Naive thymus-derived CD8-positive, alpha-beta T cell (primary cell): Measurements from ENCODE around the gene SIK3. TPM values are rescaled to one million over a fixed set of nuclear protein-coding genes. Genes with fewer than 3 reads are reported as not detected.

Source experiments
- ATAC-seq, 2 donors: fragments of 150-1000 bp; cut with Tn5 transposase in 1 of 2; sonication (Bioruptor Pico), chemical (Tn5 transposase) in 1 of 2; 1 replicate in 1 of 2; 2 replicates in 1 of 2; pipeline ENCODE4 v1.10.0; 2021; ENCODE audit warnings: mild to moderate bottlenecking in 2 of 2, moderate library complexity in 2 of 2
- POLR2A ChIA-PET: fragments of 350-600 bp; sonication (Branson Sonifier 250); formaldehyde crosslinking; loops from one replicate; lab custom pipeline; 2021; ENCODE audit warnings: antibody characterized with exemption; lab: Charles Lee
- DNase-seq, 10 donors: peaks; one replicate each; pipeline versions ENCODE4 v3.0.0 to v3.0.0-alpha.2; 2020 to 2022
- H3K27ac Mint-ChIP-seq, 10 donors: one replicate each; pipeline ENCODE4 v1.8.0; 2020 to 2022; ENCODE audit warnings: mild to moderate bottlenecking in 10 of 10, mixed read lengths in 10 of 10, moderate library complexity in 4 of 10, inconsistent platforms in 1 of 10
- H3K27me3 Mint-ChIP-seq, 5 donors: one replicate each; pipeline ENCODE4 v1.8.0; 2021 to 2022; ENCODE audit warnings: mixed read lengths in 5 of 5
- H3K36me3 Mint-ChIP-seq, 3 donors: one replicate each; pipeline ENCODE4 v1.8.0; 2020 to 2022; ENCODE audit warnings: mixed read lengths in 3 of 3, mild to moderate bottlenecking in 2 of 3, inconsistent platforms in 1 of 3
- H3K4me1 Mint-ChIP-seq, 4 donors: one replicate each; pipeline ENCODE4 v1.8.0; 2021 to 2022; ENCODE audit warnings: mixed read lengths in 4 of 4
- H3K4me3 Mint-ChIP-seq, 10 donors: one replicate each; pipeline ENCODE4 v1.8.0; 2020 to 2022; ENCODE audit warnings: mild to moderate bottlenecking in 10 of 10, mixed read lengths in 10 of 10, moderate library complexity in 6 of 10, inconsistent platforms in 1 of 10
- H3K9me3 Mint-ChIP-seq, 9 donors: one replicate each; pipeline ENCODE4 v1.8.0; 2020 to 2022; ENCODE audit warnings: mixed read lengths in 9 of 9, mild to moderate bottlenecking in 3 of 9, inconsistent platforms in 1 of 9, moderate library complexity in 1 of 9
- polyA plus RNA-seq, 3 donors: library from polyadenylated mRNA; unstranded; fragments of 300-500 nt; fragmentation: Illumina TruSeq; gene quantifications; one replicate each; pipeline ENCODE4 v1.2.3, GENCODE V29; 2021
- total RNA-seq, 8 experiments: library from RNA in 2 of 8; stranded (reverse) in 2 of 8; gene quantifications; one replicate each; pipeline ENCODE4 v1.2.3 and lab custom pipeline; 2021 to 2026

Gene SIK3
- total and polyA plus RNA-seq, 5 experiments from 2014 or later, result 14.1 to 69.2 (median 16.2) TPM

GRCh38 chr11:116969694-116970093 is 128.5 kb downstream of the SIK3 start:
- POLR2A ChIA-PET, result interaction anchor here (0.6 kb wide), 1 partner anchor 125 kb away, joined by 3 read pairs; no protein-coding TSS in a partner anchor
- Mint-ChIP-seq H3K9me3 (no peaks in the 10 kb centered on the region), H3K4me1 (peaks cover 13 to 48% (median 38%) of the 10 kb centered on the region in 4 donors), H3K36me3 (peaks cover 0 to 5% (median 3%) of the 10 kb centered on the region in 3 donors), H3K4me3 (no peak overlapping the region), H3K27me3 (no peaks in the 10 kb centered on the region), H3K27ac (peak overlapping the region in 4 of 10 donors; percentile 6 to 50 (median 39))
- DNase-seq (no peak), ATAC-seq (no peak)

DNA sequence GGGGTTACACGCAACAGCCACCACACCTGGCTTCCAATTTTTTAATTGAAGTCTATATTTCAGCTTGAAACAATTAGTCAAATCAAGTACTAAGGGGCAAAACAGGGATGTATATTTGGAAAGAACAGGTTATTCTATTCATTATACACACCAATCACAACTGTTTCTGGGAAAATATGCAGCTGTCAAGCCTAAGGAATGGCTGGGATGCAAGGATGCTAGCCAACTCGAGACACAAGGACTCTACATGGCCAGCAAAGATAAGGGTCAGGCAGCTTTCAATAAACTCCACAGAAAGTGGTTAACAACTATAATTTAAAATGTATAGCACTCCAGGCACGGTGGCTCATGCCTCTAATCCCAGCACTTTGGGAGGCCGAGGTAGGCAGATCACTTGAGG is 134.0 kb downstream of the SIK3 start:
- POLR2A ChIA-PET, result no interaction called here
- Mint-ChIP-seq H3K36me3 (peaks cover 0 to 4% (median 4%) of the 10 kb centered on the region in 3 donors), H3K27me3 (no peaks in the 10 kb centered on the region), H3K4me3 (no peak overlapping the region), H3K4me1 (peaks cover 15 to 43% (median 28%) of the 10 kb centered on the region in 4 donors), H3K9me3 (no peaks in the 10 kb centered on the region), H3K27ac (no peak overlapping the region)
- DNase-seq, result no peak
- no peak for ATAC-seq

DNA sequence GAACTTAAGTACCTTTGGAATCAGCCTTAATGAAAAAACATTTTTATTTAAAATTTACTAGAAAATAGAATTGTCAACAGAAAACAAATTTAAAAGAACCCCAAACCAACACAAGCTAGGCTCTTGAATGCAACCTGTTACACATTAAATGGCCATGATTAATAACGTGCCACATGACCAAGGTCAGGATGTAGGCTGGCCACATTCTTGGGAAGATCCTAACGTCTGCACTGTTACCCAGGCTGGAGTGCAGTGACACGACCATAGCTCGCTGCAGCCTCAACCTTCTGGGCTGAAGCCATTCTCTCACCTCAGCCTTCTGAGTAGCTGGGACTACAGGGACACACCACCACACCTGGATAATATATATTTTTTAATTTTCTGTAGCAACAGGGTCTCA is 134.4 kb downstream of the SIK3 start:
- H3K27ac Mint-ChIP-seq, result no peak overlapping the region
- DNase-seq (no peak), ATAC-seq (no peak)
- H3K4me3 Mint-ChIP-seq, result no peak overlapping the region
- peaks cover 15 to 42% (median 29%) of the 10 kb centered on the region in 4 donors for H3K4me1 Mint-ChIP-seq
- peaks cover 0 to 9% (median 4%) of the 10 kb centered on the region in 3 donors for H3K36me3 Mint-ChIP-seq
- POLR2A ChIA-PET, result no interaction called here
- no peaks in the 10 kb centered on the region for H3K27me3 Mint-ChIP-seq
- no peaks in the 10 kb centered on the region for H3K9me3 Mint-ChIP-seq

- Mint-ChIP-seq H3K36me3 (peaks cover 0 to 14% (median 2%) of the 10 kb centered on the region in 3 donors), H3K4me1 (peaks cover 23 to 53% (median 32%) of the 10 kb centered on the region in 4 donors), H3K9me3 (no peaks in the 10 kb centered on the region), H3K4me3 (no peak overlapping the region), H3K27me3 (no peaks in the 10 kb centered on the region), H3K27ac (peak overlapping the region in 2 of 10 donors; percentile 2 to 43)
- ATAC-seq (no peak), DNase-seq (no peak)
- POLR2A ChIA-PET, result no interaction called here
These were observed 136.1 kb downstream of the SIK3 start for GRCh38 chr11:116962108-116962507.

- H3K36me3 Mint-ChIP-seq, result peaks cover 0 to 24% (median 7%) of the 10 kb centered on the region in 3 donors
- peak overlapping the region in 2 of 10 donors; percentile 3 to 38 for H3K27ac Mint-ChIP-seq
- ATAC-seq, result no peak
- POLR2A ChIA-PET, result no interaction called here
- peaks cover 23 to 62% (median 39%) of the 10 kb centered on the region in 4 donors for H3K4me1 Mint-ChIP-seq
- H3K4me3 Mint-ChIP-seq, result no peak overlapping the region
- no peaks in the 10 kb centered on the region for H3K9me3 Mint-ChIP-seq
- H3K27me3 Mint-ChIP-seq, result no peaks in the 10 kb centered on the region
- no peak for DNase-seq
These were observed 137.3 kb downstream of the SIK3 start for GRCh38 chr11:116960930-116961329.

DNA sequence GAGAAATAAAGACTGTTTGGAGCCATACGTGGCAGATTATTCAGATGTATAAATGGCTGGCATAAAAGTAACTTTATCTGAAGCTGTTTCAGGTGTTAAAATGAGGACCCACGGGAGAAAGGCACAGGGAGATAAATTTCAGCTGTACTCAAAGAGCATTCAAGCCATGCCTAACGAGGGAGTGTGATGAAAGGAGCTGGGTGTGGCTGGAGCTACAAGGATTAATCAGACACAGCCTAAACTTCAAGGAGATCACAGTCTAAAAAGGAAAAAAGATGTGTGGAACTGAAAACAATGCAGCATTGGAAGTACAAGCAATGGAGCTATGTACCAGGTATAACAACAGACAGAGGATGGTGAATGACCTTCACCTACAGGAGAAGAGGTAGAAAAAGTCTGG is 140.0 kb downstream of the SIK3 start:
- Mint-ChIP-seq H3K9me3 (no peaks in the 10 kb centered on the region), H3K27me3 (no peaks in the 10 kb centered on the region), H3K4me1 (peaks cover 18 to 77% (median 38%) of the 10 kb centered on the region in 4 donors), H3K36me3 (peaks cover 0 to 38% (median 12%) of the 10 kb centered on the region in 3 donors), H3K27ac (peak overlapping the region in 5 of 10 donors; percentile 2 to 70 (median 47)), H3K4me3 (no peak overlapping the region)
- no peak for ATAC-seq
- no peak for DNase-seq
- POLR2A ChIA-PET, result interaction anchor here (1.3 to 1.6 kb wide), 2 partner anchors 20 to 29 kb away, joined by 3 to 5 read pairs; no protein-coding TSS in a partner anchor

- ATAC-seq (no peak), DNase-seq (no peak)
- Mint-ChIP-seq H3K27ac (peak overlapping the region in 7 of 10 donors; percentile 41 to 81 (median 59)), H3K4me1 (peaks cover 11 to 61% (median 32%) of the 10 kb centered on the region in 4 donors), H3K27me3 (no peaks in the 10 kb centered on the region), H3K4me3 (no peak overlapping the region), H3K9me3 (no peaks in the 10 kb centered on the region), H3K36me3 (peaks cover 2 to 46% (median 13%) of the 10 kb centered on the region in 3 donors)
- POLR2A ChIA-PET, result no interaction called here
These were observed 142.3 kb downstream of the SIK3 start for GRCh38 chr11:116955949-116956348.

DNA sequence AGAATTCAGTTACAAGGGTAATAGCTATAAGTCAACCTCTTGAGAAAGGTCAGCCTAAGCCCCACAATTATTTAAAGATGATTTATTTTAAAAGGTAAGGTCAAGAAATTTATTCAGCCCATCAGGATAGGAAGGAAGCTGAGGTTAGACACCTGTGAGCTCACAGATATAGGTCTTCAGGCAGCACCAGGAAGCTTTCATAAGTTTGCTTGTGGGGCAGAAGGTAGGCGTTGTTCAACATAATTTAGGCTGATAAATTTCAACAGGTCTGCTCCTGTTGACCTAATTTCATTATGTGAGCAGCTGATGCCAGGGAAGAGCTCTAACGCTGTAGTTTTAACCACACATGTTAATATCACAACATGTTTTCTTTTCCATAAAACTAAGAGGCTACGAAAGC is 142.7 kb downstream of the SIK3 start:
- Mint-ChIP-seq H3K36me3 (peaks cover 4 to 50% (median 17%) of the 10 kb centered on the region in 3 donors), H3K4me1 (peaks cover 9 to 57% (median 28%) of the 10 kb centered on the region in 4 donors), H3K27me3 (no peaks in the 10 kb centered on the region), H3K4me3 (no peak overlapping the region), H3K27ac (peak overlapping the region in 6 of 10 donors; percentile 53 to 81 (median 61)), H3K9me3 (no peaks in the 10 kb centered on the region)
- DNase-seq (peak in 1 of 10 donors; percentile 4), ATAC-seq (no peak)
- POLR2A ChIA-PET, result no interaction called here

GRCh38 chr11:116953530-116954285 is 144.5 kb downstream of the SIK3 start:
- DNase-seq (peak in 2 of 10 donors; percentile 9 to 18), ATAC-seq (peak in 1 of 2 donors; percentile 57)
- Mint-ChIP-seq H3K4me3 (peak overlapping the region in 1 of 10 donors; percentile 30), H3K9me3 (no peaks in the 10 kb centered on the region), H3K36me3 (peaks cover 4 to 59% (median 31%) of the 10 kb centered on the region in 3 donors), H3K27ac (peak overlapping the region in 5 of 10 donors; percentile 13 to 85 (median 29)), H3K27me3 (no peaks in the 10 kb centered on the region), H3K4me1 (peaks cover 7 to 56% (median 21%) of the 10 kb centered on the region in 4 donors)
- POLR2A ChIA-PET, result interaction anchor here (0.6 kb wide), 1 partner anchor 49 kb away, joined by 3 read pairs; no protein-coding TSS in a partner anchor

DNA sequence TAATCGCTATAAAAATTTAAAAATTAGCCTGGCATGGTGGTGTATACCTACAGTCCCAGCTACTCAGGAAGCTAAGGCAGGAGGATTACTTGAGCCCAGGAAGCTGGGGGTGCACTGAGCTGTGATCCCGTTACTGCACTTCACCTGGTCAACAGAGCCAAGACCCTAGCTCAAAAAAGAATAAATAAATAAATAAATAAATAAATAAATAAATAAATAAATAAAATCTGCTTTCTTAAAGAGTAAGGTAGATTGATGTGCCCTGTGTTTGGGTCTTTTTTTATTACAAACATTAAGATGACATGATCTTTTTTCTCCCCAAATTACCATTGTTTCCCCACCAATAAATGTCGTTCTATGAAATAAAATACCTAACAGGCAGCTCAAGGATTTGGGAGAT is 146.5 kb downstream of the SIK3 start:
- no peak overlapping the region for H3K27ac Mint-ChIP-seq
- no peaks in the 10 kb centered on the region for H3K27me3 Mint-ChIP-seq
- no peak overlapping the region for H3K4me3 Mint-ChIP-seq
- H3K9me3 Mint-ChIP-seq, result no peaks in the 10 kb centered on the region
- H3K4me1 Mint-ChIP-seq, result peaks cover 0 to 50% (median 11%) of the 10 kb centered on the region in 4 donors
- POLR2A ChIA-PET, result interaction anchor here (1.3 kb wide), 1 partner anchor 22 kb away, joined by 5 read pairs; no protein-coding TSS in a partner anchor
- peaks cover 4 to 56% (median 33%) of the 10 kb centered on the region in 3 donors for H3K36me3 Mint-ChIP-seq
- no peak for ATAC-seq
- DNase-seq, result no peak

- no peak for ATAC-seq
- no peak for DNase-seq
- Mint-ChIP-seq H3K36me3 (peaks cover 4 to 52% (median 33%) of the 10 kb centered on the region in 3 donors), H3K4me3 (no peak overlapping the region), H3K4me1 (peaks cover 8 to 47% (median 14%) of the 10 kb centered on the region in 4 donors), H3K27me3 (no peaks in the 10 kb centered on the region), H3K9me3 (no peaks in the 10 kb centered on the region), H3K27ac (peak overlapping the region in 1 of 10 donors; percentile 47)
- POLR2A ChIA-PET, result no interaction called here
These were observed 148.0 kb downstream of the SIK3 start for GRCh38 chr11:116950210-116950609.

DNA sequence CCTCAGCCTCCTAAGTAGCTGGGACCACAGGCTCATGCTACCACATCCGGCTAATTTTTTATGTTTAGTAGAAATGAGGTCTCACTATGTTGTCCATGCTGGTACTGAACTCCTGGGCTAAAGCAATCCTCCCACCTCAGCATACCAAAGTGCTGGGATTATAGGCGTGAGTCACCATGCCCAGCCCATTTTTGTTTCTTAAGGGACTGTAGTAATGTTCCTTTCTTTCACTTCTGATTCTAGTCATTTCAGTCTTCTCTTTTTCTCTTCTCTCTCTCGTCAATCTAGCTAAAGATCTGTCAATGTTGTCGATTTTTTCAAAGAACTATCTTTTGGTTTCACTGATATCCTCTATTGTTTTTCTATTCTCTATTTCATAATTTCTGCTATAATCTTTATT is 149.8 kb downstream of the SIK3 start:
- Mint-ChIP-seq H3K4me1 (peaks cover 8 to 33% (median 14%) of the 10 kb centered on the region in 4 donors), H3K27me3 (no peaks in the 10 kb centered on the region), H3K36me3 (peaks cover 4 to 40% (median 34%) of the 10 kb centered on the region in 3 donors), H3K4me3 (peak overlapping the region in 1 of 10 donors; percentile 2), H3K9me3 (no peaks in the 10 kb centered on the region), H3K27ac (peak overlapping the region in 1 of 10 donors; percentile 67)
- ATAC-seq, result no peak
- POLR2A ChIA-PET, result interaction anchor here (0.9 kb wide), 1 partner anchor 22 kb away, joined by 4 read pairs; no protein-coding TSS in a partner anchor
- DNase-seq, result no peak

DNA sequence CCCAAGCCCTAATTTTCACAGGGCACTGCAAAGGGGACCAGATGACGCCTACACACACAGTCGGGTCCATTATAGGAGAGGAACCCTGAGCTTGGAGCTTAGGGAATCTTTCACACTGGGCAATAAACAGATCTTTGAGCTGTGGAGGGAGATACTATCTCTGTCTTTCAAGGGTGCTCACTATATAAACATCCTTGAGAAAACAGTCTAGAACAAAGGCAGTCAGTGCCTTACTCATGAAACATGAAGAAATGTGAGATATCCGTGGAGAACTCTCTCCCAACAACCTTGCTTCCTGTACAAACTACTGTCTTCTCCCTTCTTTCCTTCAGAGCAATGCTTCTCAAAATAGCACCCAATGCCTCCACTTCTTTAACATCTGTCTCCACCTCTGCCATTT is 151.8 kb downstream of the SIK3 start:
- Mint-ChIP-seq H3K27ac (peak overlapping the region in 4 of 10 donors; percentile 5 to 27 (median 18)), H3K9me3 (no peaks in the 10 kb centered on the region), H3K27me3 (no peaks in the 10 kb centered on the region), H3K36me3 (peaks cover 4 to 39% (median 32%) of the 10 kb centered on the region in 3 donors), H3K4me1 (peaks cover 8 to 29% (median 14%) of the 10 kb centered on the region in 4 donors), H3K4me3 (no peak overlapping the region)
- DNase-seq, result no peak
- POLR2A ChIA-PET, result no interaction called here
- ATAC-seq, result no peak
